HUES64 (cell line): ENCODE measurements around the gene RPH3AL.

Experiments used
- H3K27ac ChIP-seq: 2 replicates; pipeline ENCODE4 v1.7.0; 2013; ENCODE audit warnings: low read depth, low read length, inconsistent platforms
- H3K27me3 ChIP-seq: 2 replicates; pipeline ENCODE4 v1.6.1; 2013; ENCODE audit warnings: mild to moderate bottlenecking, low read length; ENCODE audit not compliant: insufficient read depth
- H3K36me3 ChIP-seq: 2 replicates; pipeline ENCODE4 v1.6.1; 2013; ENCODE audit warnings: mild to moderate bottlenecking, low read length; ENCODE audit not compliant: insufficient read depth
- H3K4me1 ChIP-seq: 2 replicates; pipeline ENCODE4 v1.6.1; 2013; ENCODE audit warnings: mild to moderate bottlenecking, low read length, moderate library complexity; ENCODE audit not compliant: insufficient read depth
- H3K4me3 ChIP-seq: 2 replicates; pipeline ENCODE4 v1.5.1; 2013; ENCODE audit warnings: mild to moderate bottlenecking, low read length, moderate library complexity
- H3K9ac ChIP-seq: 2 replicates; pipeline ENCODE4 v1.6.1; 2013; ENCODE audit warnings: mild to moderate bottlenecking, low read depth, low read length
- H3K9me3 ChIP-seq: 2 replicates; pipeline ENCODE4 v1.6.1; 2013; ENCODE audit warnings: low read depth, low read length; ENCODE audit not compliant: insufficient read depth
- WGBS: fragments of 150-250, 120-280 bp; methylation state at CpG from one replicate; pipeline ENCODE4 v1.1.7; 2013; ENCODE audit warnings: missing lambda C conversion rate; 5-methylcytosine and 5-hydroxymethylcytosine counted together

Gene RPH3AL

DNA sequence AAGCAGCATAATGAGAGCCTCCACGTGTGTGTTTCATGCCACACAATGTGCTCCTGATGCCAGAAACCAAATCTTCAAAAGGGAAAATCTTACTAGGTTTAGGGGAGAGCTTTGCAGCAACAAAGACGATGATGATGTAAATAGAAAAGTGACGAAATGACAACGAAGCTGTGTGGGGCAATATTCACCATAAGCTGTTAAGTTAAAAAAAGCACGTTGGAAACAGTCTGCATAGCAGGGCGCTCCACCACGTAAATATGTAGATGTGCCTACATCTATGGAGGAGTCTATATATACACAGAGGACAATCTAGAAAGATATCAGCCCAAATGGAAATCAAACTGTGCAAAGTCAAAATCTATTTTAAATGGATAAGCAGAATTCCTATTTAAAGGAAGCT is 61.0 kb downstream of the RPH3AL start:
- H3K4me1 ChIP-seq = no peaks in the 10 kb centered on the region
- 89% methylated on average over 7 of the region's 7 CpGs for WGBS
- H3K4me3 ChIP-seq = no peak overlapping the region
- no peaks in the 10 kb centered on the region for H3K36me3 ChIP-seq
- H3K27me3 ChIP-seq = peaks cover 7% of the 10 kb centered on the region; the same call in 1 of the 2 replicates
- no peak overlapping the region for H3K27ac ChIP-seq
- no peaks in the 10 kb centered on the region for H3K9me3 ChIP-seq
- no peak overlapping the region for H3K9ac ChIP-seq

GRCh38 chr17:290626-291025 is 62.0 kb downstream of the RPH3AL start:
- H3K9ac ChIP-seq = no peak overlapping the region
- H3K4me1 ChIP-seq = no peaks in the 10 kb centered on the region
- no peak overlapping the region for H3K27ac ChIP-seq
- H3K27me3 ChIP-seq = peaks cover 7% of the 10 kb centered on the region; the same call in 1 of the 2 replicates
- 94% methylated on average over 18 of the region's 18 CpGs for WGBS
- H3K4me3 ChIP-seq = no peak overlapping the region
- H3K9me3 ChIP-seq = no peaks in the 10 kb centered on the region
- no peaks in the 10 kb centered on the region for H3K36me3 ChIP-seq

DNA sequence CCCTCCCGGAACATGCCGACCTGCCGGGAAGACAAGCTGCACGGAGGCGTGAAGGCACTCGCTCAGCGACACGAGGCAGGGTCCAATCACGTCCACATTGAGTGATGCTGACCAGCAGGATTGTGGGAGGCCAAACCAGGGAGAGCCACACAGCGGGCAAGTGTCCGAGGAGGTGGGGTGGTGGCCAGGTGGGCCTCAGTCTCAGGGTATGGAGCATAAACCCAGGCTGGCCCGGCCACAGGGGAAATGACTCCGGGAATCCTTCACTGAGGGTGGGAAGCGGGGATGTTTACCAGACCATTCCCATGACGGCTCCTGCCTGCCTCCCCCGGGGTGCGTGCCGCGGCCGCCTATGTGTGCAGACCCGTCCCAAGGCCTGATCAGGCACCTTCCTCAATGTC is 62.5 kb downstream of the RPH3AL start:
- H3K4me3 ChIP-seq = no peak overlapping the region
- no peak overlapping the region for H3K9ac ChIP-seq
- H3K36me3 ChIP-seq = no peaks in the 10 kb centered on the region
- peaks cover 7% of the 10 kb centered on the region; the same call in 1 of the 2 replicates for H3K27me3 ChIP-seq
- no peaks in the 10 kb centered on the region for H3K4me1 ChIP-seq
- H3K27ac ChIP-seq = no peak overlapping the region
- no peaks in the 10 kb centered on the region for H3K9me3 ChIP-seq
- WGBS = 93% methylated on average over 21 of the region's 21 CpGs

- no peak overlapping the region for H3K4me3 ChIP-seq
- WGBS = 91% methylated on average over 18 of the region's 18 CpGs
- no peak overlapping the region for H3K27ac ChIP-seq
- H3K27me3 ChIP-seq = peaks cover 7% of the 10 kb centered on the region; the same call in 1 of the 2 replicates
- H3K9me3 ChIP-seq = no peaks in the 10 kb centered on the region
- H3K36me3 ChIP-seq = no peaks in the 10 kb centered on the region
- no peaks in the 10 kb centered on the region for H3K4me1 ChIP-seq
- H3K9ac ChIP-seq = no peak overlapping the region
Measured at GRCh38 chr17:289409-289808, 63.2 kb downstream of the RPH3AL start.

GRCh38 chr17:288802-289356 is 63.7 kb downstream of the RPH3AL start:
- Histone ChIP-seq H3K36me3 (no peaks in the 10 kb centered on the region), H3K27ac (no peak overlapping the region), H3K4me1 (no peaks in the 10 kb centered on the region), H3K9me3 (no peaks in the 10 kb centered on the region), H3K27me3 (peaks cover 7% of the 10 kb centered on the region; the same call in 1 of the 2 replicates), H3K9ac (no peak overlapping the region), H3K4me3 (no peak overlapping the region)
- 82% methylated on average over 12 of the region's 17 CpGs for WGBS

DNA sequence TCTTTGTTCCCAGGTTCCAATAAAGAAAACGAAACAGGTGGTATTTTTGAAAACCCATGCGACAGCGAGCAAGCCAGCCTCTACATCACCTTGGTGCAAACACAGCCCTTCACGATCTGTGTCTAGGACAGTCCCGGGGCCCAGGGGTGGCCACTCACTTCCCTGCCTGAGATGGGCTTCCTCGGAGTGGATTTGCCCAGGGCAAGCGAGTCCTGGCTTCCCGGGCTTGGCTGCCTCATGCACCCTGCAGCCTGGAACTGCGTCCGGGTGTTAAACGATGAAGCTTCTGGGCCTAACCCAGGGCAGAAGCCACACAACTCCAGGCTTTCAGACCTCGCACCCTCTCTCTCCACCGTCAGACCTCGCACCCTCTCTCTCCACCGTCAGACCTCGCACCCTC is 66.0 kb downstream of the RPH3AL start:
- Histone ChIP-seq H3K4me1 (no peaks in the 10 kb centered on the region), H3K27ac (no peak overlapping the region), H3K36me3 (no peaks in the 10 kb centered on the region), H3K9me3 (no peaks in the 10 kb centered on the region), H3K4me3 (no peak overlapping the region), H3K27me3 (peaks cover 7% of the 10 kb centered on the region; the same call in 1 of the 2 replicates), H3K9ac (no peak overlapping the region)
- 90% methylated on average over 11 of the region's 16 CpGs for WGBS

DNA sequence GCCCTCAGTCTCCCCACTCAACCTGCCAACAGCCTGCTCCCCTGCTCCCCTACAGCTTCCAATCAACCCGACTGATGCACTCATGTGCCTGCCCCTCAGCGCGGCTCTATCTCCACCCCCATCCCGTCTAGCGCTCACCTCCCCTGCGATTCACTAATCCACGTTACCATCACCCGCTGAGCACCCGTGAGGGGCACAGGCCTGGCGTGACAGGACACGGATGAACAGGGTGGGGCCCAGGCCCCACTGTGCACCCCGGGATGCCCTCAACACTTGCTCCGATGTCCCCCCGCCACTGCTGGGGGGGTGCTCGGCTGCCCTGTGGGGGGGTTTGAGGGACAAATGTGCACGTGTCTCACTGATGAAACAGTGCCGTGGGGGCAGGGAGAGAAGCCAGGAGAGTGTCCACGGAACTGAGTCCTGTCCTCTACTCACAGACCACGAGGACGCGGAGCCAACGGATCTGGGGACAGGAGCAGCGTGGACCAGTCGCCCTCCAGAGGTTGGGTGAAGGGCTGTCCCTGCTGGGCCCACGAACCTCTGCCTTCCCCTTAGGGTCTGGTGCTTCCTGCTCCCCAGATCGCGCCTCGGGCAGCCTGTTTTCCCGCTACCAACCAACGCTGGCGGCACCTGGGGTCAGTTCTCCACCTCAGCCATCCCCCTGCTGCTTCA is 66.7 kb downstream of the RPH3AL start:
- H3K4me3 ChIP-seq = no peak overlapping the region
- no peaks in the 10 kb centered on the region for H3K9me3 ChIP-seq
- H3K27ac ChIP-seq = no peak overlapping the region
- H3K4me1 ChIP-seq = no peaks in the 10 kb centered on the region
- peaks cover 7% of the 10 kb centered on the region; the same call in 1 of the 2 replicates for H3K27me3 ChIP-seq
- WGBS = 85% methylated on average over 31 of the region's 31 CpGs
- H3K9ac ChIP-seq = no peak overlapping the region
- no peaks in the 10 kb centered on the region for H3K36me3 ChIP-seq

- Histone ChIP-seq H3K27me3 (peaks cover 7% of the 10 kb centered on the region; the same call in 1 of the 2 replicates), H3K4me1 (no peaks in the 10 kb centered on the region), H3K9me3 (no peaks in the 10 kb centered on the region), H3K4me3 (no peak overlapping the region), H3K27ac (no peak overlapping the region), H3K36me3 (no peaks in the 10 kb centered on the region), H3K9ac (no peak overlapping the region)
- WGBS = 92% methylated on average over 29 of the region's 29 CpGs
Measured at GRCh38 chr17:284676-285355, 67.8 kb downstream of the RPH3AL start.

- no peak overlapping the region for H3K27ac ChIP-seq
- H3K9ac ChIP-seq = no peak overlapping the region
- peaks cover 4% of the 10 kb centered on the region; the same call in 1 of the 2 replicates for H3K27me3 ChIP-seq
- H3K4me1 ChIP-seq = no peaks in the 10 kb centered on the region
- H3K9me3 ChIP-seq = no peaks in the 10 kb centered on the region
- 89% methylated on average over 25 of the region's 25 CpGs for WGBS
- no peak overlapping the region for H3K4me3 ChIP-seq
- no peaks in the 10 kb centered on the region for H3K36me3 ChIP-seq
Measured at GRCh38 chr17:283911-284675, 68.5 kb downstream of the RPH3AL start.

DNA sequence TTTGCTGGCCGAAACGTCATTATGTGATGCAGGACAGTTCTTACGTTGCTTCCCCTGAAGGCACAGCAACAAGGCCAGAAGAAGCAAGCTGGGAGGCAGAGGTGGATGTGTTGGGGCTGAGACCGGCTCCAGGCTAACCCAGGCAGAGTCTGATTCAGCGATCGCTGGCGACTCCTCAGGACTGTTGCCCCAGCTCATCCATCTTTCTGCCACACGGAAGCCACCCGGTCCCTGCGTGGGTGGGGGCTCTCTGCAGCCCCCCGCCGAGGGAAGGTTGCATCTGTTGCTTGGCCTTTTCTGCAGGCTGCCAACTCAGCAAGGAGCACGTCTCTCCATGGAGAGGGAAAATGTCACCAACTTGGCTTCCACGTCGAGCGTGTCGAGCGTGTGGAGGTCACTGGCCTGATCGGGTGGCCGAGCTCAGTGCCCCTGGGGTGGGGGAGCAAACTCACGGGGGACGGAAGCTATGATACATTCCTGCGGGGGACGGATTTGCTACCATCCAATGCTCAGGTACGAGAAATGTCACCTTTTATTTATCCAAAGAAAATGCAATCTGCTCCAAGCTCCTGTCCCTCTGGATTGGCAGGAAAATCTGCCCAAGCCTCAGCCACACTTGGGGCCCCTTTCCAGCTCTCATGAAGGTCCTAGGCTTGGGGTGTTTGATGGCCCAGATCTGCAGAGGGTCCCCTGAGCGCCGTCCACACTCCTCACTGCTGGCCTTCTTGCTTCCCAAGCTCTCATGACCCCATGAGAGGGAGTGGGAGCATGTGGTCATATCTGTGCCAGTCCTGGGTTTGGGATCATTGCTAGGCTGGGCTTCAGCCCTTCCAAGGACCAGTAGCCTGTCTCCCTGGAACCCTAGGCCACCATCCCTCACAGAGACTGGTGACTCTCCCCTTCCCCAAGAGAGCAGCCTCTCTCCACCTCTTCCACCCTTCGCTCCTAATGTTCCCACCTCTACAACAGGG is 69.4 kb downstream of the RPH3AL start:
- no peak overlapping the region for H3K9ac ChIP-seq
- no peak overlapping the region for H3K4me3 ChIP-seq
- no peaks in the 10 kb centered on the region for H3K9me3 ChIP-seq
- no peaks in the 10 kb centered on the region for H3K36me3 ChIP-seq
- H3K27ac ChIP-seq = no peak overlapping the region
- 87% methylated on average over 28 of the region's 28 CpGs for WGBS
- no peaks in the 10 kb centered on the region for H3K4me1 ChIP-seq
- H3K27me3 ChIP-seq = no peaks in the 10 kb centered on the region; the same call in 1 of the 2 replicates
